HG02759 (cell line): Measurements from ENCODE around the gene ECHDC1.

ENCODE experiments used
- ATAC-seq: cut with Tn5 transposase; IDR thresholded peaks from one replicate; pipeline ENCODE4 v1.9.1; 2021; ENCODE audit warnings: mild to moderate bottlenecking, moderate library complexity; ENCODE audit not compliant: unreplicated experiment

Gene ECHDC1

DNA sequence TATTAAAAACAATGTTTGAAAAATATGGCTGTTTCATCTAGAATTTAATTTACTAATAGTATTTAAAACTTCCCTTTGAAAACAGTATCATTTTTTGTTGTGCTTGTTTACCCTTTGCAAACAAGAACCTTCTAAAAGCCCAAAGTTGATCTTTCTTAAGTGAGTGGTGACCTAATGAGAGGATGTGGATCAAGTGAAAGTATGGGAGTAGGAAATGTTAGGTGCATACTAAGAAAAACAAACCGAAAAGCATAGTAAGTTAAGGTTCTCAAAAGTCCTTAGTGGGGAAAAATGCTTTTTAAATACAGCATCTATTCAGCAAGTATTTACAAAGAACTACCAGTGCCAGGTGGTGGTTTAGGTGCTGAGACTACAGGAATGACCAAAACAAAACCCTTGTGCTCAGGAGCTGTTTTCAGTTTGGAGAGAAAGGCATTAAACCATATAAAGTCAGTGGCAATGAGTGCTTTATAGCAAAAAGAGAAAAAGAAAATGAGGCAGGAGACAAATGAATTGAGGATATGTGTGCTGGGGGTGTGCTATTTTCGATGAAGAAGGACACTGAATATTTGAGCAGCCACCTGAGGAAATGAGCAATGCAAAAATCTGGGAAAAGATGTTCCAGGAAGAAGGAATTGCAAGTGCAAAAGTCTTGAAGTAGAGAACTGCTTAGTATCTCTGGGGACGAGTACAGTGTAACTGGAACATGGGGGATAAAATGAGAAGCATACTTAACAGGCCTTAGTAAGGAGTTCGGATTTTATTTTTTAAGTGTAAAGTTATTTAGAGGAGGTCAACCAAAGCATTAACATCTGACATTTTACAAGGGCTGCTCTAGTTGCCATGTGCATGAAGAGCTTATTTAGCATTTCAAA is 52.8 kb downstream of the ECHDC1 start:
- ATAC-seq = peak; percentile 24

DNA sequence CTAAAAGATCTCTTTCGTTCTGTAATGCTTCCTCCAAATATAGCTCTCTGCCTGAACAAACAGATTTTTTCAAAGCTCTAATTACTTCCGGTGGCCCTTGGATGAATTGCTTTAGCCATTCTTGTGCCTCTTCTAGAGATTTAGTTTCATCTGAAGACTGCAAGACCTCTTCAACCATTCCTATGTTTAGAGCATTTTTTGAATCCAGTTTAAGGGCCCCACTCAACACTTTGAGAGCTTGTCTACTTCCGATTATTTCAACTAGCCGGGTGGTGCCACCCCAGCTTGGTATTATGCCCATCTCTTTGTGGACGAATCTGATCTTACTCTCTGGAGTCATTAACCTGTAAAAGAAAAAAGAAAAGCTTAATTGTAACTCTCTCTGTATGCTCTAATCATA is 53.5 kb downstream of the ECHDC1 start:
- ATAC-seq = no peak

DNA sequence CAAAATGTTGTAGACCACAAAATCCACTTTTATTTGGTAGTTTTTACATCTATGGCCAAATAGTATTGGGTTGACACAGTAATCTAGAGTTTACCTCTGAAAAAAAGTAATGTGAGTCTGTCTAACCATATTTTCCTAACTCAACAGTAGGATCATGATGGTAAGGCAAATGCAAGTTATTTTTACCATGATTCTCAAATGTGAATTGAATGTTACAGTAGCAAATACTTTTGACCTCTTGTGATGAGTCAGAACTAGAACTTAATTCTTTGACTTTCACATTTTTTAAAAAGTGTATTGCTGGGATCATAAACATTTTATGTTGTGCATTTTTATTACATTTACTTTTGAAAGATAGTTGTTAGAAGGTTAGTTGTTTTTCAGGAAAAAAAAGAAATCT is 54.7 kb downstream of the ECHDC1 start:
- ATAC-seq = peak; percentile 36

DNA sequence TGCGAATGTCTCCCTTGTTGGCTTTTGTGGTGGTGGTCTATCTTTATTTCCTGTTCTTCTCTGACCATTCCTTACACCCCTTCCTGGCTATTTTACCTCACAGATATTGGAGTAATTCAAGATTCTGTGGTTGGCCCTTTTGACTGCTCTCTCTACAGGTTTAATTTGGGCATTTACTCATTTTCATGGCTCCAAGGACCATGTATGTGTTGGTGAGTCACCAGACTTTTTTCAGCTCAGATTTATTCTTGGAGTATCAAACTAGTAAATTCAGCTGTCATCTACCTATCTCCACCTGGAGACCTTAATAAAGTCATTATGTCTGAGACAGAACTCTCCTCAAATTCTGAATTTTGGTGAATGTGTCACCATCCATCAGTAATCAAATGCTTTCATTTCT is 61.2 kb downstream of the ECHDC1 start:
- no peak for ATAC-seq

DNA sequence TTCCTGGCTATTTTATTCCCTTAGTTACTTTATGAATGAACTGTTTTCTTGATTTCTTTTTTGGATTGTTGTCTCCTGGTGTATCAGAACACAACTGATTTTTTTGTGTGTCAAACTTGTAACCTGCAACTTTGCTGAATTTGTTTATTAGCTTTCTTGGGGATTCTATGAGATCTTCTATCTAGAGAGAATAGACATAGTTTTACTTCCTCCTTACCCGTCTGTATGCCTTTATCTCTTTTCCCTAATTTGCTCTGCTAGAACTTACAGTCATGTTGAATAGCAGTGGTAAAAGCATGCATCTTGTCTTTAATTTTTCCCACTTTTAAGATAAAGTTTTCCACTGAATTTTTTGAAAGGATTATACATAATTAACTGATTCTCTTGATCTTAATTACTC is 63.6 kb downstream of the ECHDC1 start:
- ATAC-seq = no peak

DNA sequence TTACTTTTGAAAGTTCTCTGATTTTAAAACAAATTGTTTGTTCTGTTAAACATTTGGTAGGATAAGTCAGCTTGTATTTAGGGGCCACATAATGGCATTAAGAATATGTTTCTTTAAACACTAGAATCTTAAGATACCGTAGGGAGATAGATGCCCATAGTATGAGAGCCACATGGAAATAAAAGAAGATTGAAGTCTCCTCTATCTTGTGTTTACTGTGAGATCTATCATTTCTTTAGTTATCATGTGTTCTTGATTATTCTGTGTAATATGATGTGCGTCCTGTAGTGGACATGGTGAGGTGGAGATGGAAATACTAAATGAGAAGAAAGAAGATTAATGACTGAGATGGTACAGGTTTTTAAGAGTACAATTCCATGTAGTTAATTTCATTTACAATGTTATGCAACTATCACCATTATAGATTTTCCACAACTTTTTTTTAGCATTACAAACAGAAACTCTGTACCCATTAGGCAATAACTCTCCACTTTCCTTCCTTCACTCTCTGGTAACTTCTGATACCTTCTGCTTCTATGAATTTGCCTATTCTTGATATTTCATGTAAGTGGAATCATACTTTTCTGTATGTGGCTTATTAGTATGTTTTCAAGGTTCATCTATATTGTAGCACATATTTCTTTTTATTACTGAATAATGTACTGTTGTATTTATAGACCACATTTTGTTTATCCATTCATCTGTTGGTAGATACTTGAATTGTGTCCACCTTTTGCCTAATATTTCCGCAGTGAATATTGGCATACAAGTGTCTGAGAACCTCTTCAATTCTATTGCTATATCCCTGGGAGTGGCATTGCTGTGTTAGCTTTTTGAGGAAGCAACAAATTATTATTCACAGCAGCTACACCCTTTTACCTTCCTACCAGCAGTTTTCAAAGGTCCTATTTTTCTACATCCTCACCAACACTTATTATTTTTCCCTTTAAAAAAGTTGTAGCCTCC is 65.2 kb downstream of the ECHDC1 start:
- no peak for ATAC-seq

DNA sequence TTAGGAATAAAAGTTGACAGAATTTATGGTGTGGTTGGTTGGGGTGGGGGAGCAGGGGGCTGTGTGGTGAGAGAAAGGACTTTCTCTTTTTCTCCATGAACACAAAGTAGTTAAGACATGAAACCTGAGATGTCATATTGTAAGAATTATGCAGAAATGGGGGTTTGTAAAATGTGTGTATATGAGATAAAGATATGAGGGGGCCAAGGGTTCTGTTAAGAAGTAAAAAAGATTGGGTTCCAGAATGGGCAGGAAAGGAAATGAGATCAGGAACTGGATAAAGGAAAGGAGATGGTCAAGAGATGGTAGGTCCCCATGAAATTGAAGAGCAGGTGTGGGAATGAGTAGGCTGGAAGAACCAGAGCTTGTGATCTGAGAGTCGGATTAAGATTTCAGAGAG is 67.1 kb downstream of the ECHDC1 start:
- no peak for ATAC-seq

DNA sequence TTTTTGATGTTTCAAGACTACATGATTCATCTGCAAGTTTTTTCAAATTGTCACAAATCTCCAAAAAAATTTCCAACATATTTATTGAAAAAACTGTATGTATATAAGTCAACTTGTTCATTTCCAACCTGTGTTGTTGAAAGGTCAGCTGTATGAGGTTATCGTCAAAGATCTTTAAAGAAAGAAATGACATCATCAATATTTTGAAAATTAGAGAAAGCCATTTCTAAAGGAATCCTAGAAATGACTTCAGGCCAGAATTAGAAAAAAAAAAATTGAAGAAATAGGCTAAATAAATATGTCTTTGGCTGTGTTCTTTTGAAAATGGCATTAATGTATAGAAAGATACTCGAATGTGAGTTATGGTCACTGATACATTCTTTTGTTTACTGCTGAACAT is 69.9 kb downstream of the ECHDC1 start:
- ATAC-seq = no peak

DNA sequence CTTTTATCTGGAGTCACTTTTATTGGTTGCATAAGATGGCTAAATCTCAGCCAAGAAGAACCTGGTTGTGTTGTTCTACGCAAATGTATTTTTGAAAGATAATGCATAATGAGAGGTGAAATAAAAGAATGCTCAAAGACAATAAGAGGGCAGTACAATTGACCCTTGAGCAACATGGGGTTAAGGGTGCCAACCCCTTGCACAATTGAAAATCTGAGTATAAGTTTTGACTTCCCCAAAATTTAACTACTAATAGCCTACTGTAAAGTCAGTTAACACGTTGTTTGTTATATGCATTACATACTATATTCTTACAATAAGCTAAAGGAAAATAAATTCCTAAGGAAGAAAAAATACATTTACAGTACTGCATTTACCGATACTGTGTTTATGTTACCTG is 70.8 kb downstream of the ECHDC1 start:
- ATAC-seq = no peak

DNA sequence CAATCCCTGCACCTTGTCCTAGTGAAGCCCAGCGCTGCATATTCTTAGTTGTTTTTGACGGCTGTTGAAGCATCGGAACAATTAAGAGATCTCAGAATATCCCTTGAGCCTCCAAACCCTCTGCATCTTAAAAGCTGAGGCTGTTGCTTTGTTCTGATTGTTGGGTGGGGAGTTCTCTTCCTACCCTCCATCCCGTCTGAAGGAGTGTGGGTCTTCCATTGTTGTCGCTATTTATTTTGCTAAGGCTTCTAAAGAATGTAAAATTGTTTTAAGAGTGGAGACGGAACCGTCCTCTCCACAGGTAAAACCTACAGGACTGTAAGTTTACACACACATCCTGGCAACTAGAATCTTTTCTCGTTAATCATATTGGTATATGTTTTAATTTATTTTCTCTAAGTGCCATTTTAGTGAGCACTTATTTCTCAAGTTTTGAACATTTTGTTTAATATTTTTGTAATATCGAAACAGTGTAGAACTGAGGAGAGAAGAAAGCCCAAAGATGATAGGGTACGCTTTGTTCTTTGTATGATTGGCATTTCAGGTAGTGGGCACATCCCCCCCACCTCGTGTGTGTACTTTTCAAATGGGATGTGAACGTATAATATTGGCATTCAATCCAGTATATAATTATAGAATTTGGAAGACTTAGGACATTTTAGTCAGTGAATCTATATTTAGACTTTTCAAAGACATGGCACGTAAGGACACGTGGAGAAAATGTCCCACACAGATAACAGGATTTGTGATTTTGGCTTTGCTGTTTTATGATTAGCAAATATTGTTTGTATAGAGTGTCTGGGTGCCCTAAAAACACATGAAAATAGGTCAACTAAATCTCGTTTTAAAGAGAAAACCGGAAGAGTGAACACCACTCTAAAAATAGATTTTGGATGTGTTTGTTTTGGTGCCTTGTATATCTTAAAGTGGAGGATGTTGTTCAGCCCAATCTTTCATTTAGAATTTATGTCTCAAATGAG is 75.5 kb downstream of the ECHDC1 start:
- ATAC-seq = peak; percentile 0

DNA sequence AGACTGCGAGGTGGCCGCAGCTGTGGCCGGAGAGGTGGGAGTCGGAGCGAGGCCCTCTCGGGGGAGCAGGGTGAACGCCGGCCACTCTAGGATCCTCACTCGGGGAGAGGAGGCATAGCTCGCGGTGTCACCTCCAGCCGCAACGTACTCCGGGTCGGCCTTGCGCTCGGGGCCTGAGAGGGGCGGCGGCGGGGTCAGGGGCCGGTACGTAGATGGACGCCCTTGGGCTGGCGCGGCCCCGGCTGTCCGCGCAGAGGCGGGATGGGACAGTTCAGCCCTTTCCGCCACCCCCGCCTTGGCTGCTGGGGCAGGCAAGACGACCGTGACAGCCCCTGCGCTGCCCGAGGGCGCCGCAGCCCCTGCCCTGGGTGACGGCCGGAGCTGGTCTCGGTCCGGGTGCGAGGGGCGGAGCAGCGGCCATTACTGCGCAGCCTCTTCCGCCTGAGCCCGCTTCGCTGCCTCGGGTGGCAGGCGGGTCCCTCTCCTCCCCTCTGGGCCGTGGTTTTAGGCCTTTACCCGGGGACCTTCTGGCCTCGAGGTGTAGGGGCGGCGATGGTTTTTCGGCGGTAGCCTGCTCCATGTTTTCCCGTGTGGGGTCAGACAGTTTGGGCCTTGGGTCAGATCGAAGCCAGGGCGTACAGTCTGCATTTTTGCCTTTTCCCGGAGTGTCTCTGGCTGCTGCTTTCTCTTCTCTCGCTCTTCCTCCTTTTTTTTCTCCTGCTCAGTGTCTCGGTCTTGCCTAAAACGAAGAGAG is 76.3 kb downstream of the ECHDC1 start:
- peak; percentile 80 for ATAC-seq

DNA sequence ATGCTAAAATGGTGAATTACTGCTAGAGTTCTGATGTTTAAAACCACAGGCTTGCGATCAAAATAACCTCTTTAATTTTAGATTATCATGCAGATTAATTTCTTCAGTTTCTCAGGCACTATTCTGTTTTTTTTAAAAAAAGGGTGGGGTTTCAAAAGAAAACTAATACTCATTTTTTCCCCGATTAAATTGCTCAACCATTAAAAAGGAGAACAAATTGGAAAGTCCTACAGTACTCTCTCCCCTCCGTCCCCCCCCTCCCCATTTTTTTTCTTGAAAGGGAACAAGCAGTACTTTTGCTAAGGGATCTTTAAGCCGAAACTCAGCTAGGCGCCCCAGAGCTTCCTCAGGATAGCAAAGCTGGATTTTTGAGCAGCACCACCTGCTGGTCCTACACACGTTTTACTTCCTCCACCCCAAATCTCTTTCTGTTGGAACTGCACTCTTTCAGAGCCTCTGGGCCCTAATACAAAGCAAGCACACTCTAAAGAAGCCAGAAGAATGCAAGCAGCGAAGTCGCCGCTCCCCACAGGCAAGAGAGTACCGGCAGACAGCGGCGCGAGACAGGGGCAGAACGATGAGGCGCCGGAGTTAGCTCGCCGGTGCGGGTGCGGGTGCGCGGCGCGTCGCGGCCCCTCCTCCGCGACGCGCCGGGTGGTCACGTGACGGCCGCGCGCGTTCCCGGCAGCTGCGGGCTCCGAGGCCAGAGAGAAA is 77.1 kb downstream of the ECHDC1 start, which contains the start of gene RNF146:
TSS of gene RNF146 (plus strand) at position 687 of the 714 bp plus-strand sequence. CDS start 13,475 bp downstream, outside the sequence.
- peak; percentile 87 for ATAC-seq

DNA sequence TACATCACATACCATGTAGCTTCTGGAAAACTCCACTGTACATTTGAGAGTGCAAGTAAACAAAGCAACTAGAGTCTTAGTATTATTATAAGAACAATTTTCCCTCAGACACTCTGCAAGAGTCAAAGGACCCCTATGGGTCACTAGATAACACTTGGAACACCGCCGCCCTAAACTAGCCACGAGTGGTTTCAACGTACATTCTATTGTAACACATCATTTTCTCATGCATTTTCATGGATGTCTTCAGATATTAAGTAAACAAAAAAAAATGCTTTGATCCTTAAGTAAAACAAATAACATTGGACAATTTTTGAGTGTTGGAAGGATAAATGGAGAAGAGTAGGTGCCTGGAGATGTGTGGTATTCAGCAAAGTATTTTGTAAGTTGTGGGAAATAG is 79.9 kb downstream of the ECHDC1 start:
- no peak for ATAC-seq

DNA sequence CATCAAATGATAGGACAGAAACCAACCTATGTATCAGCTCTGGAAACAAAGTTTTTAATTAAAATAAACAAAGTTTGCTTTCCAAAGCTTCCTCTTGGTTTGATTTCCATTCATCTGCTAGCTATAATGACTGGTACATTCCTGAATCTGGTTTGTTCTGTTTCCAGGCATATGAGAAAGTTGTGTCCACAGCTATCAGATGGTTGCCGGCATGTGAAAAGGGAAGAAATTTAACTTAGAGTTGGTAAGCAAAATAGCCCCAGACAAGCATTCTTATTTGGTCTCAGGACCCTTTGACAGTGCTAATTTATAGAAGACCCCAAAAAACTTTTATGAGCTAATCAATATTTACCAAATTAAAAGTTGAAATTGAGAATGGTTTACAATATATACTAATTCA is 80.5 kb downstream of the ECHDC1 start:
- ATAC-seq = no peak

DNA sequence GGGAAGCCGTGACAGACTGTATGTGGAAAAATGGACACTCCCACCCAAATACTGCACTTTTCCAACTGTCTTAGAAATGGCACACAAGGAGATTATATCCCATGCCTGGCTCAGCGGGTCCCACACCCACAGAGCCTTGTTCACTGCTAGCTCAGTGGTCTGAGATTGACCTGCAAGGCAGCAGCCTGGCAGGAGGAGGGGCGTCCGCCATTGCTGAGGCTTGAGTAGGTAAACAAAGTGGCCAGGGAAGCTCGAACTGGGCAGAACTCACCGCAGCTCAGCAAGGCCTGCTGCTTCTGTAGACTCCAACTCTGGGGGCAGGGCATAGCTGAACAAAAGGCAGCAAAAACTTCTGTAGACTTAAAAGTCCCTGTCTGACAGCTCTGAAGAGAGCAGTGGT is 88.1 kb downstream of the ECHDC1 start:
- no peak for ATAC-seq

DNA sequence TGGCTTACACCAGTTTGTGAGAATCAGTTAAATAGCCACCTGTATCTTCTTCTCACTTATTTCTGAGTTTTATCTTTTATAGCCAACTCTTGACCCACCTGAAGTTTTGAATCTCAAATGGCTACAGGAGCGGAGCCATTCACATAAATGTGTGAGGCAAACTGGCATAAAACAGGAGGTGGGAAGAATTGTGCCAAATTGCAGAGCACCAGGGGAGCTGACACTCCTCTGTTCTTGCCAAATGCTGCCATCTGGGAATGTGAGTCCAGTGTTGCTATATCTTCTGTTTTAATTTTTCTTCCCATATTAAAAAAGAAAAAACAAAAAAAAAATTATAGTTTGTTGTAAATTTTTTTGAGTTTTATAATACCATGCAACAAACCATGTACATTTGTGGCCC is 93.8 kb downstream of the ECHDC1 start:
- ATAC-seq = no peak

DNA sequence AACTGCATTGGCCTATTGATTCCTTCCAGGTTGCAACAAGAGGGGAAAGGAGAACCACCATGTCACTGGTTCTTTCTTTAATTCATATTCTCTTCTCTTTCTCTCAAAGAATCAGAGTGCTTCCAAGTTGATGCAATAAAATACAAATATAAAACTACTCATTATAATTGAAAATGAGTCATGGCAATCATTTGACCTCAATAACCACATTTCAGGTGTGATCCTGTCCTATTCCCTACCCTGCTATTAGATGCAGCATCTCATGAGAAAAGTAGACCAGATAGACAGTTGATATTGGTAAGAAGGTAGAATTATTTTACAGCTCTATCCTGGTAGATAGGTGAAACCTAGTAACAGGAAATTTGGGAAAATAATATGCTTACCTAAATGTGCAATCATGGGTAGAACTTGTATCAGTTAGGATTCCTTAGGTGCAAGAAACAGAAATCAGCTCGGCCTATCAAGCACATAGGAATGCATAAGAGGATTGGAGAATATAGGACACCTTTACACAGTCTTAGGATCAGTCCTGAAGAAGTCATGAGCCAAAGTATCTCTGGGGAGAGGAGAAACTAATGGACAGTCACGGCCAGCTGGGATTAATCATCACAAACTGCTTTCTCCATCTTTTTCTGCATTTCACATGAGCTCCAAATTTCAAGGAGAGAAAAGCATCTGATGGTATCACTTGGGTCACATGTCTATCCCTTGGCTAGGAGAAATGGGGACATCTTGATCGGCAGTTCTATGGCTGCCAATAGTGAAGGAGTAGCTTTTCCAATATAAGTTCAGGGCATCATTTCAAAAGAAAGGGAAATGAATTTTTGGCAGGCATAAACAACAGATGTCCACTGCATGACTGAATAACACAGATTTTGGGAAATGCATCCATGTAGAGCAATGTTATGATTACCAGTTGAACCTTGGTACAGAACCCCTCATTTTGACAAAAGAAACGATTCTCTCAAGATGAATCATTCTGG is 96.0 kb downstream of the ECHDC1 start:
- ATAC-seq = no peak

DNA sequence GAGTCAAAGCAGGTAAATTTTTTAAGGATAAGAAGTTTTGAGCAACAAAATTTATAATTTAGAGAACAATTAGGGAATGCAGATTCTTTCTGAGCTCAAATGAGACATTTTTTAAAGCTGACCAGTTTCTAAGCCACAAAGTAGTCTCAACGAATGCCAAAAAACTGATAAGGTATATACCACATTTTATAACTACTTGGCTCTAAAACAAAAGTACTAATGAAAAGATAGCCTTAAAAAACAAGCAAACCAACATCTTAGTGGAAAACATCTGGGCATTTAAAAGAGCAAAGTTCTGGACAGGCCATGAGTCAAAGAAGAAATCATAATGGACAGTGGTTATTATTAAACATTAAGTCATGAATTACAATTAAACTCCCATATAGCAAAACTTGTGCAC is 99.9 kb downstream of the ECHDC1 start:
- no peak for ATAC-seq
